Activated CD8-positive, alpha-beta memory T cell treated with anti-CD3 and anti-CD28 coated beads, Interleukin-2, amount 50 U/mL, for 24 hours (primary cell): ENCODE measurements around the gene DUS4L.

Experiments
- DNase-seq: peaks from one replicate; pipeline ENCODE4 v3.0.0-alpha.2; 2020; ENCODE audit errors: extremely low read depth

Gene DUS4L

GRCh38 chr7:107579885-107580715 is 16.3 kb downstream of the DUS4L start, which contains the start of gene BCAP29:
Gene BCAP29 (plus strand): TSS chr7:107580246. CDS start chr7:107580773, 527 bp downstream.
- DNase-seq: no peak

- DNase-seq: no peak
Measured at GRCh38 chr7:107580716-107581383, 17.1 kb downstream of the DUS4L start.

- no peak for DNase-seq
Measured at GRCh38 chr7:107581387-107582013, 17.7 kb downstream of the DUS4L start.

- DNase-seq: no peak
Measured at GRCh38 chr7:107582875-107583274, 19.1 kb downstream of the DUS4L start.

- no peak for DNase-seq
Measured at GRCh38 chr7:107584716-107585115, 20.9 kb downstream of the DUS4L start.

GRCh38 chr7:107588529-107589130 is 24.9 kb downstream of the DUS4L start:
- DNase-seq: no peak

- DNase-seq: no peak
Measured at GRCh38 chr7:107591421-107591820, 27.6 kb downstream of the DUS4L start.

GRCh38 chr7:107592361-107593024 is 28.7 kb downstream of the DUS4L start:
- no peak for DNase-seq

- DNase-seq: no peak
Measured at GRCh38 chr7:107593025-107593410, 29.2 kb downstream of the DUS4L start.

- no peak for DNase-seq
Measured at GRCh38 chr7:107594961-107595737, 31.4 kb downstream of the DUS4L start.

- no peak for DNase-seq
Measured at GRCh38 chr7:107596881-107597581, 33.3 kb downstream of the DUS4L start.

GRCh38 chr7:107597582-107597916 is 33.8 kb downstream of the DUS4L start:
- DNase-seq: no peak

GRCh38 chr7:107597953-107598352 is 34.2 kb downstream of the DUS4L start:
- no peak for DNase-seq

- no peak for DNase-seq
Measured at GRCh38 chr7:107599262-107599661, 35.5 kb downstream of the DUS4L start.

- DNase-seq: no peak
Measured at GRCh38 chr7:107600816-107601215, 37.0 kb downstream of the DUS4L start.

GRCh38 chr7:107605218-107605815 is 41.5 kb downstream of the DUS4L start:
- no peak for DNase-seq

- DNase-seq: no peak
Measured at GRCh38 chr7:107606303-107606702, 42.5 kb downstream of the DUS4L start.

GRCh38 chr7:107609811-107610261 is 46.1 kb downstream of the DUS4L start:
- DNase-seq: no peak

GRCh38 chr7:107610323-107610722 is 46.6 kb downstream of the DUS4L start:
- no peak for DNase-seq

GRCh38 chr7:107613439-107613838 is 49.7 kb downstream of the DUS4L start:
- DNase-seq: no peak
